GM21528 (cell line): ENCODE results near the gene SDS.

Experiments
- ATAC-seq: cut with Tn5 transposase; IDR thresholded peaks from one replicate; pipeline ENCODE4 v1.9.1; 2021; ENCODE audit warnings: mild to moderate bottlenecking, moderate library complexity; ENCODE audit not compliant: unreplicated experiment, low FRiP score

Gene SDS

DNA sequence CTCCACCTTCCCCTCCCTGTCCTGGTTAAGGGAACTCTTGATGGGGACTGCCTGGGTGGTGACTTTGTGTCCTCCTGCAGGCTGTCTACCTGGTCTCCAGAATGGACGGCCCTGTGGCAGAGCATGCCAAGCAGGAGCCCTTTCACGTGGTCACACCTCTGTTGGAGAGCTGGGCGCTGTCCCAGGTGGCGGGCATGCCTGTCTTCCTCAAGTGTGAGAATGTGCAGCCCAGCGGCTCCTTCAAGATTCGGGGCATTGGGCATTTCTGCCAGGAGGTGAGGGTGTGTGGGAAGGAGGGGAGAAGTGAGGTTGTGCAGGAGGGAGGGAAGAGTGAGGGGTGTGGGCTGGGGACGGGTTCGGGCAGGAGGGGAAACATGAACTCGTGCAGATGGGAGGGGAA lies 24.2 kb upstream of the SDS start:
- ATAC-seq = no peak

DNA sequence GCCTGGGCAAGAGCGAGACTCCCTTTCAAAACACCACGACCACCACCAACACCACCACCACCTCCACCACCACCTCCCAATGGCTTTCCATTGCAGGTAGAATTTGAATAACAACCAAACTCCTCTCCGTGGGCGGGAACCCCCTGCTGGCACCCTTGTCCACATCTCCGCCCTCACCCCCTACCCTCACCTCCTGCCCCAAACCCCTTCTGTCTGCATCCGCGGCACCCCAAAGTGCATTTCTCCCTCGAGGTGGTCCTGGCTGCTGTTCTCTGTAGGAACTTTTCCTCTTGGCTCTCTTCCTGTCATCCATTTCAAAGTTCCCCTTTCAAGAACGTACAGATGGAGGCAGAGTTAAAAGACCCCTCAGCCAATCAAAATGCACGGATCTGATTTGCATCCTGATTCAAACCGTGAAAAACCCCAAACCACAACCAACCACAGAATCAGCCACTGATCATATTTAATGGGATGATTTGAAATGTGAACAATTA lies 22.3 kb upstream of the SDS start:
- ATAC-seq = no peak

GRCh38 chr12:113424915-113425823 lies 21.5 kb upstream of the SDS start:
- ATAC-seq = no peak

DNA sequence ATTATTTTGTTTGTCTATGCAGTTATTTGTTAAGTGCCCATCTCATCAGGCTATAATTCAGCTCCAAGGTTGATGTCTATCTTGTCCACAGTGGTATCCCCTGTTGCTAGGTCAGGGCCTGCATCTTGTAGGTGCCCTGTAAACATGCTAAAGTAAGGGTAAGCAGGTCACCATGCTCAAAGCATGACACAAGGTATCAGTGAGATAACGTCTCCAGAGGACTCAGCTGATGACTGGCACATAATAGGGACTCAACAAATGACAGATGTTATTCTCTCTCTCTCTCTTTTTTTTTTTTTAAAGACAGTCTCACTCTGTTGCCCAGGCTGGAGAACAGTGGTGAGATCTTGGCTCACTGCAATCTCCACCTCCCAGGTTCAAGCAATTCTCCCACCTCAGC lies 20.8 kb upstream of the SDS start:
- no peak for ATAC-seq

DNA sequence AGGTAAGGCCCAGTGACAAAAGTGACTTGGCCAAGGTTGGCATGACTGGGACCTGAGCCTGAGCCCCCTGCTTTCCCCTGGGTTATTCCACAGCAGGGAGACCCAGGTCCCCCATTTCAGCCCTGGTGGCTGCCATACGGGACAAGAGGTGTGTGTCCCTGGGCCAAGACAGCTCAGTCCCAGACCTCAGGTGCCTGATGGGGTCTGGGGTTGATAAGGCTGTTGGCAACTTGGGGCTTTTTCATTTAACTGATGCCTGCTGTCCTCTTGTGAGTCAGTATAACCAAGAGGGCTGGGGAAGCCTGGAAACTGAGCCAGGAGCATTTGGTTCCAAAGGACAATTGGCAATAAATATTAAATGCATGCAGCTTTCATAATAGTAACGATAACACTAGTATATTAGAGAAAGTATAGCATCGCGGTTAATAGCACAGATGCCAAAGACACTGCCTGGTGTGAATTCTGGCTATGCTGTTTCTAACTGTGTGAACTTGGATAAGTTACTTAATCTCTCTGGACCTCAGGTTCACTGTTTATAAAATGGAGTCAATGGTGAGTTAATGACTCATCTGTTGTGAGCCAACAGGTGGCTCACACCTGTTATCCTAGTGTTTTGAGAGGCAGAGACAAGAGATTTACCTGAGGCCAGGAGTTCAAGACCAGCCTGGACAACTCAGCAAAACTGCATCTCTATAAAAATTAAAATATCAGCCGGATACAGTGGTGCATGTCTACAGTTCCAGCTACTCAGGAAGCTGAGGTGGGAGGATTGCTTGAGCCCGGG lies 19.4 kb upstream of the SDS start:
- ATAC-seq = no peak

- peak; percentile 86 for ATAC-seq
Observed at GRCh38 chr12:113422030-113422885, 18.6 kb upstream of the SDS start, which contains the start of gene SDSL. SDSL (plus strand) TSS chr12:113422380; CDS start chr12:113427983, 5,603 bp downstream.

- no peak for ATAC-seq
Observed at GRCh38 chr12:113420996-113421595, 17.4 kb upstream of the SDS start.

DNA sequence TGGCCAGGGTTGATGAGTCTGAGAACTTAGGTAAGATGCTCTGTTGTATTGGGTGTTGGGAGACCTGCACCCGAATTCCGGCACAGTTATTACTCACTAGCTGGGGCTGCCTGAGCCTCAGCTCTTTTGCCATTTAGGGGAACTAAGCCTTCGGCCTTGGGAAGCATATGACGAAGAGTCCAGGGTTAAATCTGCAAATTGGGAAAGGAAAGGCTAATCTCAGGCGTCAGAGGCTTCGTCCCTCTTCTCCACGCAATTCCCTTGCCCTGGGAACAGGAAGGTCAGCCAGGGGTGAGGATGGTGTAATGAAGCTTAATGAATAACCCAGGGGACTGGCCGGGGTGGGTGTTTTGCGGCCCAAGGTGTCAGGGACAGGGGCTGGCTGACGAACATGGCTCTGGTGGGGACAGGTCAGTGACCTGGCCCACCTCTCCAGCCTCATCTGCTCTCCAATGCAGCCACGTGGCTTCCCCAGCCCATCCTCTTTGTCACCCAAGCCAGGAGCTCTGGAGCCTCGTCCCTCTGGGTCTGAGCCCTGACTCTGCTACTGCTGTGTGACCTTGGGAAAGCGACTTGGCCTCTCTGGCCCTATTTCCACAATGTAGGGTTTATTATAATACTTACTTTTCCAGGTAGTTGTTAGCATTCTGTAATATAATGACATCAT lies 14.7 kb upstream of the SDS start:
- ATAC-seq = no peak

DNA sequence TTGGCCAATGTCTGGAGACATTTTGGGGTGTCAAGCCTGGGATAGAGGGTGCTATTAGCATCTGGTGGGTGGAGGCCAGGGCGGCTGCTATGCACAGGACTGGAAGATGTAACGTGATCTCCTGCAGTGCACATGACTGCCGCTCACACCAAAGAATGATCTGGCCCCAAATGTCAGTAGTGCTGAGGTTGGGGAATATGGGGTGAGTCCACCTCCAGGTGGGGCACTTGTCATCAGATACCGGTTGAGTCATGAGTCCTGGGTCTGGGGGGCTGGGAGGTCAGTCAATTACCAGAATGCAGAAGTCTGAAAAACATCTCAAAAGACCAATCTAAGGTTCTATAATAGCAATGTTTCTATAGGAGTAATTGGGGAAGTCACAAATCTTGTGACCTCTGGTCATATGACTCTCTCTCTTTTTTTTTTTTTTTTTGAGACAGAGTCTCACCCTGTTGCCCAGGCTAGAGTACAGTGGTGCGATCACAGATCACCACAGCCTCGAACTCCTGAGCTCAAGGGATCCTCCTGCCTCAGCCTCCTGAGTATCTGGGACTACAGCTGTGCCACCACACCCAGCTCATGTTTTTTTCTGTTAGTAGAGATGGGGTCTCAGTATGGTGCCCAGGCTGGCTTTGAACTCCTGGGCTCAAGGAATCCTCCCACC lies 12.5 kb upstream of the SDS start:
- no peak for ATAC-seq

DNA sequence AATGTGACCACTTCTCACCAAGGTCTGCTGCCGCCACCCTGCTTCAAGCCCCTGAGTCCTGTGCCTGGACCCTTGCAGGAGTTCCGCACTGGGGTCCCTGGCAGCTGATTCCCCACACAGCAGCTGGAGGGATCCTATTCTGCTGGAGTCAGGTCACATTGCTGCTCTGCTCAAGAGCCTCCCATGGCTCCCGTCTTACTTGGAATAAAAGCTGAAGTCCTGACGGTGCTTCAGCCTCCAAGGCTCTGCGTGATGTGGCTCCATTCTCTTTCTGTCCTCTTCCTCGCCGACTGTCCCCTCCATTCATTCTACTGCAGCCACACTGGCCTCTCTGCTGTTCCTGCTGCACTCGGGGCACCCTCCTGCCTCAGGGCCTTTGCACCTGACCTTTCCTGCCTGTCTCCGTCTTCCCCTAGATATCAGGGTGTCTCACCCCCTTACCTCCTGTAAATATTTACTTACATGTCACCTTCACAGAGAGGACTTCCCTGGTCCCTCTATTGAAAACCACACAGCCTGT lies 10.9 kb upstream of the SDS start:
- ATAC-seq = no peak

GRCh38 chr12:113413488-113413939 lies 9.8 kb upstream of the SDS start:
- ATAC-seq = no peak

- no peak for ATAC-seq
Observed at GRCh38 chr12:113409462-113410124, 5.9 kb upstream of the SDS start.

DNA sequence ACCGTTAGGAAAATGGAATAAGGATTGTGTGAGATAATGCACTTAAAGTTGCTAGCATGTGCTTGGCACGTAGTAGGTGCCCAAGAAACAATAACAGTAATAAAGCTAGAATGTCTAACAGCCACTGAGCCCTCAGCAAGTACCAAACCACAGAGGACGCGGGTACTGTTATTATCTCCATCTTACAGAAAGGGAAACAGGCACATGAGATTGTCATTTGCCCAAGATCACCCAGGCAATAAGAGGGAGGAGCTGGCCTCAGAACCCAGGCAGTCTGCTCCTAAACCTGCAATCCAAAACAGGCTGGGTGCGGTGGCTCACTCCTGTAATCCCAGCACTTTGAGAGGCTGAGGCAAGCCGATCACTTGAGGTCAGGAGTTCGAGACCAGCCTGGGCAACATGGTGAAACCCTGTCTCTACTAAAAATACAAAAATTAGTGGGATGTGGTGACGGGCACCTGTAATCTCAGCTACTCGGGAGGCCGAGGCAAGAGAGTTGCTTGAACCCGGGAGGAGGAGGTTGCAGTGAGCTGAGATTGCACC lies 5.1 kb upstream of the SDS start:
- no peak for ATAC-seq

- no peak for ATAC-seq
Observed at GRCh38 chr12:113407931-113408600, 4.4 kb upstream of the SDS start.

DNA sequence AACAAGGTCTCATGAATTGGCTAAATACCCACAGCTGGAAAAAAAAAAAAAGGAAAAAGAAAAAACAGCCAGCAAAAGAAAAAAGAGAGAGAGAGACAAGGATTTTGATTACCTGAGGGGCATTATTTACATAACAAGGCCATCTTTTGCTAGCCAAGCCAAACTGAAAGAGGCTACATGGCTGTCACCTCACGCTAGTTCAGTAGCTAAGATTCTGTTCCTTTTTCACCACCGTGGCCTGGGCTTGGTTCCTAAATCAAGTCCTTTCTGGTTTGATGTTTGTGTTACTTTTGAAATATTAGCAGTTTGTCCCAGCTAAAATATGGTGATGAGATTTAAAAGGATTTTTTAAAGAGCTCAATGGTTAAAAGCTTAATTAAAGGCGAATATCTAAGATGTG lies 2.0 kb upstream of the SDS start:
- no peak for ATAC-seq

- no peak for ATAC-seq
Observed at GRCh38 chr12:113402586-113403260, 964 bp downstream of the SDS start.
